K562 (cell line): ENCODE measurements around the gene PPP6C. TPM values are rescaled to one million over a fixed set of nuclear protein-coding genes. Genes with fewer than 3 reads are reported as not detected.

Experiments used
- COPS2 ChIP-seq: fragments of 450-650 bp; conservative IDR thresholded peaks from 2 replicates; pipeline ENCODE4 v1.6.1; 2016; ENCODE audit warnings: mild to moderate bottlenecking, moderate library complexity
- GTF2E2 ChIP-seq: fragments of 200-800 bp; sonication (Bioruptor generic); IDR thresholded peaks from 2 replicates; pipeline ENCODE4 v1.6.1; 2016; ENCODE audit warnings: missing genetic modification characterization, missing compliant biosample characterization
- GTF2F1 ChIP-seq: IDR thresholded peaks from 2 replicates; pipeline ENCODE4 v1.6.1; 2011; ENCODE audit warnings: low read depth, low read length, improper control_type of control experiment
- JUN ChIP-seq, 2 experiments: sonication (generic) in 1 of 2; formaldehyde crosslinking in 1 of 2; IDR thresholded peaks; 2 replicates each; pipeline versions ENCODE4 v1.6.1 to v1.8.0; 2012 to 2022; ENCODE audit warnings: borderline replicate concordance in 2 of 2, mild to moderate bottlenecking in 2 of 2, improper control_type of control experiment in 1 of 2, low read depth in 1 of 2, low read length in 1 of 2, missing genetic modification reagents in 1 of 2
- MEIS2 ChIP-seq: fragments of 450-650 bp; IDR thresholded peaks from 2 replicates; pipeline ENCODE4 v1.6.1; 2014; ENCODE audit warnings: mild to moderate bottlenecking; ENCODE audit not compliant: partially characterized antibody
- MXI1 ChIP-seq: IDR thresholded peaks from 2 replicates; pipeline ENCODE4 v1.6.1; 2011; ENCODE audit warnings: low read depth, mild to moderate bottlenecking, improper control_type of control experiment, low read length
- NR2C1 ChIP-seq, 2 experiments: fragments of 450-650 bp; IDR thresholded peaks; 2 replicates each; pipeline ENCODE4 v1.6.1; 2017; ENCODE audit warnings: mild to moderate bottlenecking in 2 of 2, antibody characterized with exemption in 1 of 2, inconsistent platforms in 1 of 2, missing compliant biosample characterization in 1 of 2, missing genetic modification characterization in 1 of 2
- NRF1 ChIP-seq, 2 experiments: fragments of 450-650 bp; IDR thresholded peaks in 1 of 2; conservative IDR thresholded peaks in 1 of 2; 2 replicates each; pipeline ENCODE4 v1.6.1; 2014; ENCODE audit warnings: mild to moderate bottlenecking in 2 of 2
- OTX1 ChIP-seq: fragments of 450-650 bp; formaldehyde crosslinking; IDR thresholded peaks from 2 replicates; pipeline ENCODE4 v1.4.0; 2022; ENCODE audit warnings: mild to moderate bottlenecking
- TAF7 ChIP-seq: fragments of 450-650 bp; IDR thresholded peaks from 2 replicates; pipeline ENCODE4 v1.6.1; 2016; ENCODE audit warnings: missing genetic modification characterization, missing compliant biosample characterization
- ZFX ChIP-seq: sonication (generic); formaldehyde crosslinking; IDR thresholded peaks from 2 replicates; pipeline ENCODE4 v1.8.0; 2022; ENCODE audit warnings: mild to moderate bottlenecking, missing genetic modification reagents, moderate library complexity
- ZNF584 ChIP-seq: fragments of 200-800 bp; sonication (Bioruptor generic); IDR thresholded peaks from 2 replicates; pipeline ENCODE4 v1.6.1; 2016; ENCODE audit warnings: low read depth, mild to moderate bottlenecking, missing genetic modification characterization, missing compliant biosample characterization
- ZNF644 ChIP-seq: fragments of 200-800 bp; sonication (Bioruptor generic); IDR thresholded peaks from 2 replicates; pipeline ENCODE4 v1.6.1; 2016; ENCODE audit warnings: low read depth, missing genetic modification characterization, missing compliant biosample characterization
- polyA plus RNA-seq, 8 experiments: library from polyadenylated mRNA; depleted of rRNA in 4 of 8; stranded (reverse) in 5 of 8; unstranded in 3 of 8; fragments of >200 nt; fragmentation: Nextera tagmentation in 2 of 8; fragmentation: Illumina TruSeq in 1 of 8; extraction: Ambion mirVana in 2 of 8; extraction: Trizol in 1 of 8; gene quantifications; 2 replicates each; pipeline versions ENCODE4 v1.2.1 to v1.2.3, GENCODE V29; 2011 to 2014; ENCODE audit warnings: inconsistent platforms in 1 of 8, missing spikeins in 1 of 8
- total RNA-seq, 7 experiments: library from RNA; depleted of rRNA in 6 of 7; stranded (reverse); fragments of >200 nt in 6 of 7; fragmentation: Illumina TruSeq in 2 of 7; extraction: Trizol in 2 of 7; gene quantifications; 2 replicates each; pipeline versions ENCODE4 v1.2.1 to v1.2.3, GENCODE V29; 2011 to 2021; ENCODE audit warnings: low replicate concordance in 1 of 7
- TF ChIP-seq, protein P1 (sequence below): fragments of 200-800 bp; sonication (Bioruptor generic); IDR thresholded peaks from 2 replicates; pipeline ENCODE4 v1.6.1; 2016; ENCODE audit warnings: missing genetic modification characterization, missing compliant biosample characterization
- TF ChIP-seq, protein P2 (sequence below): fragments of 250-450 bp; sonication (Bioruptor Pico); IDR thresholded peaks from 2 replicates; pipeline ENCODE4 v1.5.0; 2020; ENCODE audit warnings: mild to moderate bottlenecking, borderline replicate concordance
- TF ChIP-seq, protein P3 (sequence below): fragments of 450-650 bp; IDR thresholded peaks from 2 replicates; pipeline ENCODE4 v1.6.1; 2014; ENCODE audit warnings: low read depth, mild to moderate bottlenecking, moderate library complexity, borderline replicate concordance

The PPP6C gene
- total and polyA plus RNA-seq, 9 of the 15 experiments (the other 6 are each of a cell fraction or from before 2014, with no cell fraction given) = 18.8 to 44.8 (median 38.3) TPM

GRCh38 chr9:125189361-125190289 lies at the start of gene PPP6C (continued):
- TF ChIP-seq, protein P1, sequence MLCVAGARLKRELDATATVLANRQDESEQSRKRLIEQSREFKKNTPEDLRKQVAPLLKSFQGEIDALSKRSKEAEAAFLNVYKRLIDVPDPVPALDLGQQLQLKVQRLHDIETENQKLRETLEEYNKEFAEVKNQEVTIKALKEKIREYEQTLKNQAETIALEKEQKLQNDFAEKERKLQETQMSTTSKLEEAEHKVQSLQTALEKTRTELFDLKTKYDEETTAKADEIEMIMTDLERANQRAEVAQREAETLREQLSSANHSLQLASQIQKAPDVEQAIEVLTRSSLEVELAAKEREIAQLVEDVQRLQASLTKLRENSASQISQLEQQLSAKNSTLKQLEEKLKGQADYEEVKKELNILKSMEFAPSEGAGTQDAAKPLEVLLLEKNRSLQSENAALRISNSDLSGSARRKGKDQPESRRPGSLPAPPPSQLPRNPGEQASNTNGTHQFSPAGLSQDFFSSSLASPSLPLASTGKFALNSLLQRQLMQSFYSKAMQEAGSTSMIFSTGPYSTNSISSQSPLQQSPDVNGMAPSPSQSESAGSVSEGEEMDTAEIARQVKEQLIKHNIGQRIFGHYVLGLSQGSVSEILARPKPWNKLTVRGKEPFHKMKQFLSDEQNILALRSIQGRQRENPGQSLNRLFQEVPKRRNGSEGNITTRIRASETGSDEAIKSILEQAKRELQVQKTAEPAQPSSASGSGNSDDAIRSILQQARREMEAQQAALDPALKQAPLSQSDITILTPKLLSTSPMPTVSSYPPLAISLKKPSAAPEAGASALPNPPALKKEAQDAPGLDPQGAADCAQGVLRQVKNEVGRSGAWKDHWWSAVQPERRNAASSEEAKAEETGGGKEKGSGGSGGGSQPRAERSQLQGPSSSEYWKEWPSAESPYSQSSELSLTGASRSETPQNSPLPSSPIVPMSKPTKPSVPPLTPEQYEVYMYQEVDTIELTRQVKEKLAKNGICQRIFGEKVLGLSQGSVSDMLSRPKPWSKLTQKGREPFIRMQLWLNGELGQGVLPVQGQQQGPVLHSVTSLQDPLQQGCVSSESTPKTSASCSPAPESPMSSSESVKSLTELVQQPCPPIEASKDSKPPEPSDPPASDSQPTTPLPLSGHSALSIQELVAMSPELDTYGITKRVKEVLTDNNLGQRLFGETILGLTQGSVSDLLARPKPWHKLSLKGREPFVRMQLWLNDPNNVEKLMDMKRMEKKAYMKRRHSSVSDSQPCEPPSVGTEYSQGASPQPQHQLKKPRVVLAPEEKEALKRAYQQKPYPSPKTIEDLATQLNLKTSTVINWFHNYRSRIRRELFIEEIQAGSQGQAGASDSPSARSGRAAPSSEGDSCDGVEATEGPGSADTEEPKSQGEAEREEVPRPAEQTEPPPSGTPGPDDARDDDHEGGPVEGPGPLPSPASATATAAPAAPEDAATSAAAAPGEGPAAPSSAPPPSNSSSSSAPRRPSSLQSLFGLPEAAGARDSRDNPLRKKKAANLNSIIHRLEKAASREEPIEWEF = no peak
- TF ChIP-seq NR2C1 (IDR thresholded peaks at IDR 0.05) (peak; percentile 77), NR2C1 (tag; IDR thresholded peaks at IDR 0.05) (peak; percentile 83), ZNF584 (CRISPR knock-in tag) (peak; percentile 88), OTX1 (CRISPR knock-in tag) (0 out of 2 replicates have a peak, but pooled peaks have one; percentile 50), MEIS2 (peak; percentile 84), ZFX (peak; percentile 91), ZNF644 (peak; percentile 63; the same call in 1 of the 2 replicates), TAF7 (tag) (no peak), COPS2 (no peak), GTF2F1 (peak; percentile 62; the same call in 1 of the 2 replicates), MXI1 (peak; percentile 63; the same call in 1 of the 2 replicates), NRF1 (conservative IDR thresholded peaks at IDR 0.05 in 1 of 2, IDR thresholded peaks at IDR 0.05 in 1 of 2) (peak; percentile 97), JUN (IDR thresholded peaks at IDR 0.05; ENCODE audit: borderline replicate concordance, low read depth, low read length) (peak; percentile 61; the same call in 1 of the 2 replicates), JUN (CRISPR knock-in tag; IDR thresholded peaks at IDR 0.05; ENCODE audit: borderline replicate concordance) (0 out of 2 replicates have a peak, but pooled peaks have one; percentile 37), GTF2E2 (tag) (no peak)
- TF ChIP-seq, protein P2, sequence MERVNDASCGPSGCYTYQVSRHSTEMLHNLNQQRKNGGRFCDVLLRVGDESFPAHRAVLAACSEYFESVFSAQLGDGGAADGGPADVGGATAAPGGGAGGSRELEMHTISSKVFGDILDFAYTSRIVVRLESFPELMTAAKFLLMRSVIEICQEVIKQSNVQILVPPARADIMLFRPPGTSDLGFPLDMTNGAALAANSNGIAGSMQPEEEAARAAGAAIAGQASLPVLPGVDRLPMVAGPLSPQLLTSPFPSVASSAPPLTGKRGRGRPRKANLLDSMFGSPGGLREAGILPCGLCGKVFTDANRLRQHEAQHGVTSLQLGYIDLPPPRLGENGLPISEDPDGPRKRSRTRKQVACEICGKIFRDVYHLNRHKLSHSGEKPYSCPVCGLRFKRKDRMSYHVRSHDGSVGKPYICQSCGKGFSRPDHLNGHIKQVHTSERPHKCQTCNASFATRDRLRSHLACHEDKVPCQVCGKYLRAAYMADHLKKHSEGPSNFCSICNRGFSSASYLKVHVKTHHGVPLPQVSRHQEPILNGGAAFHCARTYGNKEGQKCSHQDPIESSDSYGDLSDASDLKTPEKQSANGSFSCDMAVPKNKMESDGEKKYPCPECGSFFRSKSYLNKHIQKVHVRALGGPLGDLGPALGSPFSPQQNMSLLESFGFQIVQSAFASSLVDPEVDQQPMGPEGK (CRISPR knock-in tag) = no peak
- TF ChIP-seq, protein P3, sequence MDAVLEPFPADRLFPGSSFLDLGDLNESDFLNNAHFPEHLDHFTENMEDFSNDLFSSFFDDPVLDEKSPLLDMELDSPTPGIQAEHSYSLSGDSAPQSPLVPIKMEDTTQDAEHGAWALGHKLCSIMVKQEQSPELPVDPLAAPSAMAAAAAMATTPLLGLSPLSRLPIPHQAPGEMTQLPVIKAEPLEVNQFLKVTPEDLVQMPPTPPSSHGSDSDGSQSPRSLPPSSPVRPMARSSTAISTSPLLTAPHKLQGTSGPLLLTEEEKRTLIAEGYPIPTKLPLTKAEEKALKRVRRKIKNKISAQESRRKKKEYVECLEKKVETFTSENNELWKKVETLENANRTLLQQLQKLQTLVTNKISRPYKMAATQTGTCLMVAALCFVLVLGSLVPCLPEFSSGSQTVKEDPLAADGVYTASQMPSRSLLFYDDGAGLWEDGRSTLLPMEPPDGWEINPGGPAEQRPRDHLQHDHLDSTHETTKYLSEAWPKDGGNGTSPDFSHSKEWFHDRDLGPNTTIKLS = peak; percentile 94
